ENCODE measurements around the gene DPP6. TPM values are rescaled to one million over a fixed set of nuclear protein-coding genes. Genes with fewer than 3 reads are reported as not detected.
"Not testable (repeated sequence)": the region's sequence is repeated elsewhere in the genome, so short reads cannot be mapped to it uniquely, and the experiment has no call there.

DPP6 gene
- total and polyA plus RNA-seq, 8 donors: 0.29 to 1.2 (median 0.57) TPM

GRCh38 chr7:154145922-154146706 is 93.9 kb downstream of the DPP6 start:
- H3K4me3 ChIP-seq; intact Hi-C loops (cut with DNase I); ATAC-seq: not testable (repeated sequence)

GRCh38 chr7:154146707-154147038 is 94.5 kb downstream of the DPP6 start:
- intact Hi-C loops (cut with DNase I); ATAC-seq; H3K27me3 ChIP-seq; H3K9me3 ChIP-seq; H3K36me3 ChIP-seq; H3K4me1 ChIP-seq; DNase-seq; H3K4me3 ChIP-seq; H3K27ac ChIP-seq: not testable (repeated sequence)

More at GRCh38 chr7:154145922-154146706, 93.9 kb downstream of the DPP6 start:
- not testable (repeated sequence) for H3K4me1 ChIP-seq, H3K27ac ChIP-seq, H3K9me3 ChIP-seq, DNase-seq, H3K36me3 ChIP-seq, H3K27me3 ChIP-seq

- H3K4me1 ChIP-seq; H3K9me3 ChIP-seq; H3K36me3 ChIP-seq; H3K4me3 ChIP-seq; ATAC-seq; H3K27me3 ChIP-seq; intact Hi-C loops (cut with DNase I); H3K27ac ChIP-seq; DNase-seq: not testable (repeated sequence)
These were observed 96.8 kb downstream of the DPP6 start for GRCh38 chr7:154148791-154149516.

GRCh38 chr7:154150656-154151055 is 98.5 kb downstream of the DPP6 start:
- not testable (repeated sequence) for H3K27me3 ChIP-seq

GRCh38 chr7:154151306-154151705 is 99.1 kb downstream of the DPP6 start:
- H3K36me3 ChIP-seq; H3K9me3 ChIP-seq; H3K27me3 ChIP-seq; H3K4me1 ChIP-seq; intact Hi-C loops (cut with DNase I); ATAC-seq; H3K4me3 ChIP-seq; H3K27ac ChIP-seq; DNase-seq: not testable (repeated sequence)

More at GRCh38 chr7:154150656-154151055, 98.5 kb downstream of the DPP6 start:
- H3K4me1 ChIP-seq; ATAC-seq; intact Hi-C loops (cut with DNase I); DNase-seq; H3K9me3 ChIP-seq; H3K4me3 ChIP-seq; H3K36me3 ChIP-seq; H3K27ac ChIP-seq: not testable (repeated sequence)

GRCh38 chr7:154155928-154156327 is 103.7 kb downstream of the DPP6 start:
- H3K27me3 ChIP-seq; intact Hi-C loops (cut with DNase I); H3K27ac ChIP-seq; ATAC-seq; H3K4me3 ChIP-seq; H3K4me1 ChIP-seq; H3K9me3 ChIP-seq; DNase-seq; H3K36me3 ChIP-seq: not testable (repeated sequence)

GRCh38 chr7:154162921-154163320 is 110.7 kb downstream of the DPP6 start:
- H3K4me1 ChIP-seq; H3K36me3 ChIP-seq; H3K27me3 ChIP-seq; H3K9me3 ChIP-seq; H3K27ac ChIP-seq; H3K4me3 ChIP-seq; intact Hi-C loops (cut with DNase I); DNase-seq; ATAC-seq: not testable (repeated sequence)

GRCh38 chr7:154163642-154164041 is 111.4 kb downstream of the DPP6 start:
- intact Hi-C loops (cut with DNase I); H3K27me3 ChIP-seq; H3K27ac ChIP-seq; H3K36me3 ChIP-seq; DNase-seq; H3K4me3 ChIP-seq; ATAC-seq; H3K4me1 ChIP-seq; H3K9me3 ChIP-seq: not testable (repeated sequence)

- H3K4me1 ChIP-seq: no peaks in the 10 kb centered on the region
- intact Hi-C loops (cut with DNase I): no loop called here
- no peaks in the 10 kb centered on the region for H3K27me3 ChIP-seq
- no peak for DNase-seq
- H3K4me3 ChIP-seq: no peak overlapping the region
- H3K36me3 ChIP-seq: no peaks in the 10 kb centered on the region
- no peak for TF ChIP-seq CTCF (IDR thresholded peaks at IDR 0.05)
- H3K9me3 ChIP-seq: no peaks in the 10 kb centered on the region
- H3K27ac ChIP-seq: no peak overlapping the region
- no peak for ATAC-seq
These were observed 114.9 kb downstream of the DPP6 start for GRCh38 chr7:154167051-154167450.

Data from left lung (tissue), 10 donors.